Hepatocyte (in vitro differentiated cells): ENCODE data around the gene SCAMP2.

Experiments
- CTCF ChIP-seq: fragments of 200-600 bp; sonication (generic); IDR thresholded peaks from 2 replicates; pipeline ENCODE4 v1.5.1; 2016; ENCODE audit warnings: antibody characterized with exemption, mild to moderate bottlenecking; ENCODE audit not compliant: poor library complexity
- EZH2 ChIP-seq: fragments of 200-600 bp; sonication (generic); IDR thresholded peaks from 2 replicates; pipeline ENCODE4 v1.6.1; 2016; ENCODE audit warnings: antibody characterized with exemption, mild to moderate bottlenecking, borderline replicate concordance
- EZH2phosphoT487 ChIP-seq: fragments of 200-600 bp; sonication (generic); IDR thresholded peaks from one replicate; pipeline ENCODE4 v1.6.1; 2018; ENCODE audit warnings: antibody characterized with exemption, mild to moderate bottlenecking, low read depth, moderate library complexity; ENCODE audit not compliant: unreplicated experiment, severe bottlenecking

DNA sequence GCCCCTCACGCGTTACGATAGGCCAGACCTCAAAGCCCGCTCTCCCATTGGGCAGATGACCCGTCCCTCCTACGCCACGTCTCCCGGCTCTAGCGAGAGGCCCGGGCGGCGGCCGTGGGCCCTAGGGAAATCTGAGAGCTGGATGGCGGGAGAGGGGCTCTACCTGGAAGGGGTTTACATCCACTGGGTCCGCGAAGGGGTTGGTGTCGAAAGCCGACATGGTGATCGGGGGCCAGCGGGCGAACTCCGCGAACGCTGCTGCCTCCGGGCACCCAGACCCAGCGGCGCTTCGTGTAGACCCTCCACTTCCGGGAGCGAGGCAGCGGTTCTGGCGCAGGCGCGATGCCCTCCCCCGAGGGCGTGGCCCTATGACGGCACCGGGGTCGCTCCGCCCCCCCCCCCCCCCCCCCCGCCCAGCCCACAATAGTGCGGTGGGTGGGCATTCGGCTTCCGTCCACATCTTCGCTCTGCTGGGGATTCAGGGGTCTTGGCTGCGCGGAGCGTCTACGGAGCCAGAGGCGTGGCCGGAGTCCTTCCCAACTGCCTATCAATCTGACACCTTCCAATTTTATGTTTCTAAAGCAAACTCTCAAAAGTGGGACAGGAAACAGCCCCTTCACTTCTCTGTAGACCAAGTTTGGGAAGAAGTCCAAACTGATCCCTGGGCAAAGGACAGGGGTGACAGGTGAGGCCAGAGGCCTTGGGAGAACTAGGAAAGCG, at the start of gene SCAMP2:
- TF ChIP-seq CTCF (no peak), EZH2 (no peak), EZH2phosphoT487 (no peak)
